KOPT-K1 (cell line): ENCODE results near the gene LECT2.

ENCODE experiments used
- H3K27ac ChIP-seq: fragments of 200-600 bp; sonication (generic); 2 replicates; pipeline ENCODE4 v1.5.1; 2016; ENCODE audit warnings: antibody characterized with exemption, mild to moderate bottlenecking, low read depth, low read length; ENCODE audit not compliant: poor library complexity, severe bottlenecking
- H3K36me3 ChIP-seq: fragments of 200-600 bp; sonication (generic); 2 replicates; pipeline ENCODE4 v1.5.1; 2017; ENCODE audit warnings: antibody characterized with exemption, mild to moderate bottlenecking, low read length, moderate library complexity; ENCODE audit not compliant: insufficient read depth
- H3K9me3 ChIP-seq: fragments of 200-600 bp; sonication (generic); 2 replicates; pipeline ENCODE4 v1.5.1; 2017; ENCODE audit warnings: antibody characterized with exemption, low read length, mild to moderate bottlenecking; ENCODE audit not compliant: insufficient read depth, poor library complexity, severe bottlenecking

Gene LECT2

DNA sequence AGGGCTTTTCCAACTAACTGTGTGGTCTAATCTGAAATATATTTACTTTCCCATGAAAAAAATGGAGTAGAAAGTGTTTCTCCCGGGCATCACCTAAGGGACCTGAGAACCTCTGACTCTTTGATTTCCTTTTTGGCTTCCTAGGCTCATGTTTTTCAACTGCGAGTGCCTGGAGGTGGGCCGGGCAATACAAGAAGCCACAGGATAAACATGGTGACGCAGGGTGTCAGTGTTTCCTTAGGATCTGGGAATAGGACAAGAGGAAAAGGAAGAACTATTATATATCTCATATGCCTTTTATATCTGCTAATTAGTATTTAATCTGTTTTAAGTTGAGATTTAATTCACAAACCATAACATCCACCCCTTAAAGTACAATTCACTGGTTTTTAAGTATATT lies 11.4 kb upstream of the LECT2 start:
- Histone ChIP-seq H3K27ac (no peak overlapping the region), H3K9me3 (no peaks in the 10 kb centered on the region), H3K36me3 (no peaks in the 10 kb centered on the region)

DNA sequence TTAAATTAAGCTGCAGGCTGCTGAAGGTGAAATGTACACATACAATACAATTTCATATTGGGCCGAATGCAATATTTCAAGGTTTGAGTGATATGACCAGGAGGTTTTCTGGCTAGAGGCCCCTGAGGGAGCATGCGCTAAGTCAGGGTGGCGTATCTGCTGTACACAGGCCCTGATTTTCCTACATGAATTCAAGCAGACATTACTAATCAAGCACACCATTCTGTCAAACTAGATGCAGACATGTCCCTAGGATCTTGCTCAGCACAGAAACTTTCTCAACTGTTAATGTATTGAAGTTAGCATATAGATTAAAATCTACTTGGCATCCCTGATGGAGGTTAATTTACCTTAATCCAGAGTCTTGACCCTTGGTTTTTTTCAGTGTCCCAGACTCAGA lies 10.7 kb upstream of the LECT2 start:
- Histone ChIP-seq H3K27ac (no peak overlapping the region), H3K9me3 (no peaks in the 10 kb centered on the region), H3K36me3 (no peaks in the 10 kb centered on the region)

DNA sequence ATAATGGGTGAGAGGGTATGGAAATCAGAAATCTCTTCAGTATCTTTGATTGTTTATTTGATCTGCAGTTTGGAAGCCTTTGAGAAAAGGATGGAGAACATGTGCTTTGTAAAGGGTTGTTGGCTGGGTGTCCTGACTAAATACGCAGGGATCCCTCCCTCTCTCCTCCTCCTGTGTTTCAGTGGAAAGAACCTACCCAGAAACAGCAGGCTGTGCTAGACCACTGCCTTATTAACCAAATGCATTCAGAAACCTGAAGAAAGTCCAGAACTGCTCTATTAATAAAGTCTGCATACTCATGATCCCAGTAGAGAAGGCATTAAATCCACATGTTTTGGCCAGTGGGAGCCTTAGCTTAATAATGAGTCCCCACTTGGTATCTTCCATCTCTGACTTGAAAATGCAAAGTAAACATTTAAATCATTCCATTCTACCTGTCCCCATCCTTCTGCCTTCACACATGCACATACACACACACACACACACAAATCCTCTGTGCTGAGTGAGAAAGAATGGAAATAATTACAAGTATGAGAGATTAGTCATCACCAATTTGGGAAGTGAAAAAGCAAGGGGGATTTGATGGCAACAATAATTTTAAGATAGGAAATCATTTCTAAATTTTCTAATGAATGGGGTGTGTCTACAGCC lies 10.0 kb upstream of the LECT2 start:
- Histone ChIP-seq H3K36me3 (no peaks in the 10 kb centered on the region), H3K9me3 (no peaks in the 10 kb centered on the region), H3K27ac (no peak overlapping the region)

DNA sequence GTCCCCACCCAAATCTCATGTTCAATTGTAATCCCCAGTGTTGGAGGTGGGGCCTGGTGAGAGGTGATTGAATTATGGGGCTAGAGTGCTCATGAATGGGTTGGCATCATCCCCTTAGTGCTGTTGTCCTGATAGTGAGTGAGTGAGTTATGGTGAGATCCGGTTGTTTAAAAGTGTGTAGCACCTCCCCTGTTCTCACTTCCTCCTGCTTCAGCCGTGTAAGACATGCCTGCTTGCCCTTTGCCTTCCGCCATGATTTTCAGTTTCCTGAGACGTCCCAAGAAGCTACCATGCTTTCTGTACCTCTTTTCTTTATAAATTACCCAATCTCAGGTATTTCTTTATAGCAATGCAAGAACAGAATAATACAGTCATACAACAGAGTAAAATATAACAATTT lies 742 bp upstream of the LECT2 start:
- H3K36me3 ChIP-seq, result no peaks in the 10 kb centered on the region
- no peak overlapping the region for H3K27ac ChIP-seq
- H3K9me3 ChIP-seq, result no peaks in the 10 kb centered on the region

DNA sequence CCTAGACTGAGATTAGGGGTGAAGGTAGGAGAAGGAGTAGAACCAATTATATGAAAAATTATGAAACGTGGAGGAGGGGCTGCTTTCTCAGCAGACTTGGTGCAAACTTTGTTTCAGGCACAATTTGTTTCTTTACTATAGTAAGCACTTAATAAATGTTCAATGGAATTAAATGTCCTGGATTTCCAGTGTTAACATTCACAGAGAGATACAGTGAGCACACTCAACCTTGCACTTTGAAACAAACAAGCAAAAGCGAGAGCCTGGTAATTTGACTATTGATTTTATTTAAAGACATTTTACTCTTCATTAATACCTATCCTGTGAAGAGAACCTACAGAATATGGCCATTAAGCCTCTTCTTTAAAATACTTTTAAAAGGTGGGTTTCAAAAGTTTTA lies 933 bp downstream of the LECT2 start:
- H3K36me3 ChIP-seq, result no peaks in the 10 kb centered on the region
- H3K9me3 ChIP-seq, result no peaks in the 10 kb centered on the region
- no peak overlapping the region for H3K27ac ChIP-seq

DNA sequence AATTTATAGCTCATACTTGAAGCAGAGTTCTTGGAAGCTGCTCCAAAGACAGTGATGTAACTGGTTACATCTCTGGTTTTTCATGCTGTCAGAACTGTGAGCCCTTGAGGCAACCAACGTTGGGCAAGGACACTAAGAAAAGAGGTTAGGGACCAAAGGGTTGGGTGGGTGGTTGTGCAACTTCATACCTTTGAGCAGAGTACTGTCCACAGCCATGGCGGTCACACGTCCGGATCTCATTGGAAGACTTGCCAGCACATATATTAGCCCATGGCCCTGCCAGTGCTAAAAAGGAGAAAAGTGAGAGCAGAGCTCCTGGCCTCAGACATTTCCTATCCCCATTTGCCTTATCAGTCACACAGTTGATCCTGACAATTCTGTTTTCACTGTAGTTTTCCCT lies 2.1 kb downstream of the LECT2 start:
- no peak overlapping the region for H3K27ac ChIP-seq
- H3K9me3 ChIP-seq, result no peaks in the 10 kb centered on the region
- no peaks in the 10 kb centered on the region for H3K36me3 ChIP-seq

DNA sequence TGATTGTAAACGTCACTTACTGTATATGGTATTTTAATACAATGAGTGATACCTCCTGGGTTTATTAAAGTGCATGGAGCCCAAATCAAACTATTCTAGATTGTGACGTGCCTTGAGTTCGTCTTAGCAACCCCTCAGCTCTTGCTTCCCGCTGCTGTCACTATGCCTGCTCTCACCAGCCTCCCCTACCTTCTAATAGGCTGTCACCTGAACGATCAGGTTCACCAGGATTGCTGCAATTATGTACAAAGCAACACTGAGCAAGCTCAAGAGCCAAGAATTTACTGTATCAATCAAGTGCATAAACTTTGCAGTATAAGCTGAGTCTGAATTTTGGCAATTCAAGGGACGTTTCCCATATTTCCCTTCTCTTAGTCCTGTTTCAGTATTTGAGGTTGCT lies 3.0 kb downstream of the LECT2 start:
- no peaks in the 10 kb centered on the region for H3K36me3 ChIP-seq
- no peak overlapping the region for H3K27ac ChIP-seq
- H3K9me3 ChIP-seq, result no peaks in the 10 kb centered on the region

DNA sequence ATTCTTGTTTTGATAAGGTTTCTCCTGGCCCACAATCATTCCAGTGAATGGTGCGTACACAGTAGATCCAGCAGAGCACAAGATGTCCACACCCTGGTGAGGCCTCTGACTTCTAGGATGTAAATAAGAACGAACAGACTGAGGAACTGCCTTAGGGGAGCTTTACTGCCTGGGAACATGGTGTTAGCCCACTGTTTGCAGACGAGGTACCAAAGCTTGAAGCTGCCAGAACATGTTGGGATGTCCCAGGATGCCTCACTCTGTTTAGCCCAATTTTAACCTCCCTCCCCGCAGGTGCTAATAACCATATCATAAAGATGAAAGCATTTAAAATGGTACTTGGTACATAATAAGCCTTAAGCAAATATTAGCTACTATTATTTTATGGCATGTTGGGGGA lies 3.5 kb downstream of the LECT2 start:
- H3K36me3 ChIP-seq, result no peaks in the 10 kb centered on the region
- H3K9me3 ChIP-seq, result no peaks in the 10 kb centered on the region
- no peak overlapping the region for H3K27ac ChIP-seq

DNA sequence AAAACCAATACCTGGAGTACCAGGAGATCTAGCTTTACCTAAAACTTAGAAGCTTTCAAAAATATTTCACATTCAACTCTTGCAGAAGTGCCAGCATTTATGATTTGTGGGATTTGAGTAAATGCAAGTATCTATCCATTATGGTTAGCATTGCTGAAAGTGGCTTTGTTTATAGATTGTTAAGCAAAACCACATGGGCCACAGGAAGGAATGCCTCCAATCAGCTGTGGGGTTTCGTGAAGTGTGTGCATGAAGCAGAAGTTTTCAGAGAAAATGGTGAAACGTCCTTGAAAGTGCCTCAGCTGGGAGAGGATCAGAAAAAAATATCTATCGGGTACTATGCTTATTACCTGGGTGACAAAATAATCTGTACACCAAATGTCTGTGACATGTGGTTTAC lies 4.2 kb downstream of the LECT2 start:
- no peak overlapping the region for H3K27ac ChIP-seq

DNA sequence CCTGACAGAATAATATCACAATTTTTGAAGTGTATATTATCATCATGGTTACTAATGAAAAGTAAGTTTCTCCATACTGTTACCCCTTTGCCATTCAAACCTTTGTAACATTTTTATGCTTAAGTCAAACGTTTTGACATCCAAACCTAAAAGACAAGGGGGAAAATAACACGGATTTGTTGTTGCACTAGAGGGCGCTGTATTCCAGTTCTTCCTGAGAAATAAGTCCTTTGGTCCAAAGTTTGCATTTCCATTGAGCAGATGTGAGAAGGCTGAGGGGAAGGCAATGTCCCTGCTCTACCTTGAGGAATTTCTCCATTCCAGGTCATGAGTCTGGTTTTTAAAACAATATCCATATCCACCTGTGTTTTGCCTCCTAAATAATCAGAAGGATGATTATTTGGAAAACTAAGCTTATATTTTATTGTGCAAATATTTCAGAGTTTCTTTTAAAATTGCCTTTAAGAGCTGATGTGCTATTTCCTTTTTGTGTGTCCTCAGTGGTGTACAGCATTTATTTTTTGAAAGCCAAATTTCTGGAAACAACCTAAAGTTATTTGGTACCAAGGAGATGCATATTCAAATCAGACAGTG lies 9.7 kb downstream of the LECT2 start:
- Histone ChIP-seq H3K27ac (no peak overlapping the region), H3K9me3 (no peaks in the 10 kb centered on the region), H3K36me3 (no peaks in the 10 kb centered on the region)

More for the DNA sequence above, 4.2 kb downstream of the LECT2 start:
- no peaks in the 10 kb centered on the region for H3K9me3 ChIP-seq
- H3K36me3 ChIP-seq, result no peaks in the 10 kb centered on the region

DNA sequence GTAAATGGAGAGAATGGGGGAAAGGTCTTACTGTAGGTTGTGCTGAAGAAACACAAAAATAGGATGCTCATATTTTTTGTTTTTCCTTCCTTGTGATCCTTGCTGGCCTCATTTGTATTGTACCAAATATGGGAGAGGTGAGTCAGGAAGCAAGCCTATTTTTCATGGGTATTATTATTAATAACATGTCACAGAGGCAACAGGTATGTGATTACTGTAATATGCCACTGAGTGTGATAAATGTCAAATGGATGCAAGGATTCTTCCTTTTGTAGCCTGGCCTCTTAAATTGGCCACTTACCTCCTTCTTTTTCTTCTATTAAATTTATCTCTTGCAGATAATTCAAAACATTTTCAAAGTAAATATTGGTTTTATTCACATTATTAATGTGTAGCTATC lies 10.2 kb downstream of the LECT2 start:
- no peaks in the 10 kb centered on the region for H3K36me3 ChIP-seq
- H3K9me3 ChIP-seq, result no peaks in the 10 kb centered on the region
- no peak overlapping the region for H3K27ac ChIP-seq

DNA sequence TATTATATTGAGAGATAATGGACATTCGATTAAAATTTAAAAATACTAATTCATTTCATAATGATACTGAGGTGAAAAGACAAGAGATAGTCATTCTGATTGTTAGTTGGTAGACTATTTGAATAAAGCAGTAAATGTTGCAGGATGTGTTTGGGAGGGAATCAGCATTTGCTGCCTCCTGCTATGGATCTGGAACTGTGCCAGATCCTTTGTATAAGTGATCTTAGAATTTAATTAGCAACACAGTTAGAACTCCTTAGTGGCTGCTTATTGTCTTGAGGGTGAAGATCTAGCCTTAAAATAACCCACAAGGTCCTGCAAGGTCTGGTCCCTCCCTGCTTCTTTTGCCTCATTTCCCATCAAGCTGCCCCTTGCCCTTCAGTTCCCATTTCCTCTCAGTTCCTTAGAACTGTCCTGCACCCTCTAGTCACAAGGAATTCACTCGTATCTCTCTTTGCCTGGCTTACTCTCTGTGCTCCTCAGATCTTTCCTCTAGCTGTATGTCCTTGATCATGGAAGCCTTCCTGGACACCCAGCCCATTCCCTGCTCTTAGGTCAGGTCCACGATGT lies 12.5 kb downstream of the LECT2 start:
- H3K36me3 ChIP-seq, result no peaks in the 10 kb centered on the region
- H3K27ac ChIP-seq, result no peak overlapping the region
- no peaks in the 10 kb centered on the region for H3K9me3 ChIP-seq

DNA sequence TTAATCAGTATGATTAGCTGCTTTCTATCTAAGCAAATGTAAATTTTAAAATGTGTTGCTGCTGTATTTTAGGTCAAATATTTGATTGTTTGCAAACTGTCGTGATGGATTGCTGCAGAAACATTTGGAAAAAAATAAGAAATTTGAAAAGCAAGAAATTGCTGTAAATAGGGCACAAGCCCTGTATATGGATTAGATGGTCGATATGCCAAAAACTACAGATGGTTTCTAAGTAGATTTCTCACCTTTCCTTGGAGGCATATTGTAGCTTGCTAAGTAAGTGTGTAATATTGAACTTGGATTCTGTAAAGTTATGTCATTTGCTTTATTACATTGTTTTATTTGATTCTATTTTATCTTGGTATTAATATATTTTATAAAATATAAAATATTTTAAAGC lies 13.1 kb downstream of the LECT2 start:
- Histone ChIP-seq H3K9me3 (no peaks in the 10 kb centered on the region), H3K36me3 (no peaks in the 10 kb centered on the region), H3K27ac (no peak overlapping the region)

DNA sequence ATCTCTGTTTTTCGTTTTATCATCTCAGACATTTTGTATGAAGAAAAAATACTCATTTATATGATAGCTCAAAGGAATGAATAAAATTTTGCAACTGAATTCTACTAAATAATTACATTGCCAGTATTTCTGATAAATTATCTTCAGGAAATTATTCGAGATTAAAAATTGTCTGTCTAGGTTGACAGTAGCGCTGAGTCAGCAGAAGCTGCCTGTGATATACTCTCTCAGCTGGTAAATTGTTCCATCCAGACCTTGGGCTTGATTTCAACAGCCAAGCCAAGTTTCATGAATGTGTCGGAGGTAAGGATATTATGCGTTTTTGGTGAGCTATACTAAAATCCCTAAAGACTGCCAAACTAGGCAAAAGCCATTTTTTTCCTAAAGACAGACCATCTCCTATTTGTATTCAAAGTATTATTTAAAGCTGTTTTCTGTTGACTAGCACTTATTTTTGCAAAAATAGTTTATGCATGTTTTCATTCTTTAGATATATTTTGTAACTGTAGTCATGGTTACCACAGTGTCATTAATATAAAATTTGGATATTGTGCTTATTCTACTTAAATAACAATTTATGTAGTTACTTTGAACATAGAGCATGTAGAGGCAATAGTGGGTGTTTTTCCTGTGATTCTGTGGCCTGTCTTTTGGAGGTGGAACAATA lies 17.4 kb downstream of the LECT2 start:
- no peak overlapping the region for H3K27ac ChIP-seq
- H3K36me3 ChIP-seq, result no peaks in the 10 kb centered on the region
- H3K9me3 ChIP-seq, result no peaks in the 10 kb centered on the region

DNA sequence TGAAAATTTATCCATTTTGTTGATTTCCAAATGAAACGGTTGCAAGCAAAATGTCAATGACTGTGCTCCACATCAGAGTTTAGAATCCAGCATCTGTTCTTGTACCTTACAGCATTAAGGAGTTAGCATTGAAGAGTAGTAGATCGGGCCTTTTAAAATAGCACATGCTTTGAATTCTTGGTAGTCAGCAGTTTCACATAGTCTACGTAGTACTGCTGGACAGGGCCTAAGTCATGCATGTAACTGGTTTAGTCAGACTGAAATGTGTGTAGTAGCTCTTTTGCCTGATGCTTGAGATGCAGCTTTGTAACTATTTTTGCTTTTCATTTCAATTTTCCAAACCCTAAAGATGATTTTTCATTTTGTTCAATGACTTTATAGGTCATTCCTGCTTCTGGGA lies 19.8 kb downstream of the LECT2 start:
- H3K9me3 ChIP-seq, result no peaks in the 10 kb centered on the region
- no peaks in the 10 kb centered on the region for H3K36me3 ChIP-seq
- no peak overlapping the region for H3K27ac ChIP-seq

DNA sequence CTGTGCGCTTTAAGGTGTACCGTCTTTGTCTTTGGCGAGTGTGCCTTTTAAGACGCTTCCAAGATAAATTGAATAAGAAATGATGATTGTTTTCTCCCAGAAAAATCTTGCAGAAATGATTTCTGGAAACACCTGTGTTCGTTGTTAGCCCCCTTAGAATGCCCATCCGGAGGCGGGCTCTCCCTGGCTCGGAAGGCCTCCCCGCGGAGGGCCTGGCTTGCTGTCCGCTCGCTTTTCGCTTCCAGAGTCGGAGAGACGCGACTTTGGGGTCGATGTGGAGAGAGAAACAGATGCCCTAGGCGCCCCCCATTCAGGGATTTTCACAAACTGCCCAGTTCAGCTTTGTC lies 23.9 kb downstream of the LECT2 start:
- Histone ChIP-seq H3K9me3 (no peaks in the 10 kb centered on the region), H3K27ac (no peak overlapping the region), H3K36me3 (no peaks in the 10 kb centered on the region)
